GM18508 (cell line): ENCODE data around the gene KCNQ1.

Experiments
- ATAC-seq: cut with Tn5 transposase; IDR thresholded peaks from one replicate; pipeline ENCODE4 v1.9.1; 2021; ENCODE audit warnings: moderate number of reproducible peaks; ENCODE audit not compliant: insufficient read depth, unreplicated experiment

The KCNQ1 gene

DNA sequence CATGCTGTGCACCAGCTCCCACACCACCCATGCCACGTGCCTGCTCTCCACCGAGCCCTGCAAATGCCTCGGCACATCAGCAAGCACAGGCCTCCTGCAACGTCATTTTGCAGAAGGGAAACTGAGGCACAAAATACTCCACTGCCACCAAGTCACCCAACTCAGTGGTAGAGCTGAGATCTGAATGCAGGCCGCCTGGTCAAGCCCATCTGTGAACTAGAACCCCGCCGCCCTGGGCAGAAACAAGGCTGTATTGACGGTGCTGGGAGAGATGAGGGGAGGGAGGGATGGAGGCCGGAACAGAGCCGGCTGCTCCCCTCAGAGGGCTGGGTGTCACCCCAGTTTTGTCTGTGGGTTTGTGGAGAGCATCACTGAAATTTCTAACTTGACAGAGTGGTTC, 359.4 kb downstream of the KCNQ1 start:
- ATAC-seq = no peak

DNA sequence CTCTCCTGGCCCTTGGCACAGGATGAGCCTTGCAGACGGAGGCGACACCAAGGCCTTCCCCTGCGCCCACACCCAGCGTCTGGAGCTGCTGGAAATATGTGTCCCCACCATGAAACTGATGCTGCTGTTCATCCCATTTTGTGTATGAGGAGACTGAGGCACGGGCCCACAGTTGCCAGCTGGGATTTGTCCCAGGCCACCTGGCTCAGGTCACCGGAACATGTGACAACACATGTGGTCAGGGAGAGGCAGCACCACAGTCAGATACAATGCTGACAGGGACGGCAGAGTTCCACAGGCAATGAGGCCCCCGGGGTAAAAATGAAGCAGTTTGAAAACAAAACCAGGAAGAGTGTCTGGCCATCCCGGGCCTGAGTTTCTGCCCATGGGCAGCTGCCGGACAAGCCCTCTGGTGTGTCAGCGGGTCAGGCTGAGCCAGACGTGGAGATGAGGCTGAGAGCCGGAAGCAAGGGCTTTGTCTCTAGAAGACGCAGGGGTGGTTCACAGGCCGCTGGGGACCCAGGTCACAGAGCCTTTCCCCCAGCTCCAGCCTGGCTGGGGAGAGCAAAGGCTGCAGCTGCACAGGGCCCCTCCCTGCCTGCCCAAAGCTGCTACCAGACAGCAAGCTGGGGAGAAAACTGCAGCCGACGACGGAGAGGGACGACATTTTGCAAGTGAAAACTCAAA, 360.0 kb downstream of the KCNQ1 start:
- no peak for ATAC-seq

DNA sequence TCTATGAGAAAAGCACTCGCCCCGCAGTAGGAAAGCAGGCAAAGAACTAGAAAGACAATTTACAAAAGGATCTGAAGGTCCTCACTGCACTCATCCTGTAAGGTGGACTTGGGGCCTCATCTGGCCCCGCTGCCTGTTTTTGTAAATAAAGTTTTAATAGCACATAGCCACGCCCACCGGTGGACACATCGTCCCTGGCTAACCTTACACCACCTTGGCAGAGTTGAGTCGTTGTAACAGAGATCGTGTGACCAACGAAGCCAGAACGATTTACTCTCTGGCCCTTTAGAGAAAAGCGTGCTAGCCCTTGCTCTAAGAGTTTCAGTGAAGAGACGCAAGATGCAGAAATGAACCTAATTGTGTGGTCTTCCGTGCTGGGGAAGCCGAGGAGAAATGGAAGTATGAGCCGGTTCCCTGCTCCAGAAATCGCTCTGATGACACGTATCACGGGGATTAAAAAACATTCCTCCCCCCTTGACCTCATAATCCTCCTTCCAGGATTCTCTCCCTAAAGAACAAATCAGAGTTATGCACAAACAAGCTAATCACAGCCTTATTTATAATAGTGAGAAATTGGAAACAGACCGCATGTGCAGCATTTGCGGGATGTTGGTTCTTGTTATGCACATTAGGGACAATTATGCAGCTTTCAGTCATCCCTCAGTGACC, 360.7 kb downstream of the KCNQ1 start:
- no peak for ATAC-seq

DNA sequence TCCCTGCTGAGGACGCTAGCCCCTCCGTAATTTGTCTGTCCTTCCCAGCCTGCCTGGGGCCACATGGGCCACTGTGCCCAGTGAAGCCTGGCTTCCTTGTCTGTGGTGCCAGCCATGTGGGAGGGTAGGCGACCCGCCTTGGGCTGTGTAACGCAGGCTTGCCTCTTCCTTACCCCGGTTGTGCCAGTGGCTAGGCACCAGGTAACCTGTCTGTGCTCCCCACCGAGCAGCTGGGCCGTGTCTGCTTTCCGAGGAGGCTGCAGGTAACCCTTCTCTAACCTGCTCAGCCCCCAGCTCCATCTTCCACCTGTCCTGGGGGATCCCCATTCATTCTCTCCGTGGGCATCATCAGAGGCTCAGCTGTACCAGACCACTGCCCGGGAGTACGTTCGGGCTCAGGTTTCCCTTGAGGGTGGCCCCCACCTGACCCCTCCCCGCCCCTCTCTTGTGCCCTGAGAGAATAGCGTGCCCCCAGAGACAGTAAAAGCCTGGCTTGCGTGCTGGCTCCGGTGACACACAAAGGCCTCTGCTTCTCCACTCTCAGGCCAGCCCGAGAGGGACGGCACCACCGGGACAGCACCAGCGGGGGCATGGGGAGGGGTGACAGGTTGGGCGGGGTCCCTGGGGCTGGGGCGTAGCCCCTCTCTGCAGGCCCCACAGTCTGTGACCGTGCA, 361.7 kb downstream of the KCNQ1 start:
- no peak for ATAC-seq

DNA sequence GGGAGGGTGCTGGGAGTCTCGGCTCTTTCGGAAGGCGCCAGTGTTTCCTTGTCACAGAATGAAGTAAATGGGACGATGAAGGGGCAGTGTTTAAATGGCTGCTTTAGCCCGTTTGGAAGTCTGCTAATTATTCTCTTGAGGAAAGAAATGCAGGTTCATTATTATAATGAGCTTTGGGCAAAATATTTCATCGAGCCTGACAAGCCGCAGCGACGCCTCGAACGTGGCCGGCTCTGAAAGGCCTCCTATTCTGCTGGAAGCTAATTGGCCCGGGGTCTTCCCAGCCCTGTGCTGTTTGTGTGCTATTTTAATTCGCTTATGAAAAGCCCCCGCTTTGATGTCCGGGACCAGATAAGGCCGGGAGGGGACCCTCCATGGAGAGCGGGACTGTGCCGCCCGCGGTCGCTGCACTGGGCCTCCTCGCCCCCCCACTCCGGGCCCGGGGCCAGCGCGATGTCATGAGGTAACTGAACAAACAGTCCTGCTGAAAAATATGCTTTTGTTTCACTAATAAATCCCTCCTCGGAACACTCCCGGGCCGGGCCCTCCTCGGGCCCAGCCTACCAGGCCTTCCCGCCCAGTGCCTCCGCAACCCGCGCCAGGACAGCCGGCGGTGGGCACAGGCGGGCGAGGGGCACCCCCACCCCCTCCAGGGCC, 362.3 kb downstream of the KCNQ1 start:
- no peak for ATAC-seq

DNA sequence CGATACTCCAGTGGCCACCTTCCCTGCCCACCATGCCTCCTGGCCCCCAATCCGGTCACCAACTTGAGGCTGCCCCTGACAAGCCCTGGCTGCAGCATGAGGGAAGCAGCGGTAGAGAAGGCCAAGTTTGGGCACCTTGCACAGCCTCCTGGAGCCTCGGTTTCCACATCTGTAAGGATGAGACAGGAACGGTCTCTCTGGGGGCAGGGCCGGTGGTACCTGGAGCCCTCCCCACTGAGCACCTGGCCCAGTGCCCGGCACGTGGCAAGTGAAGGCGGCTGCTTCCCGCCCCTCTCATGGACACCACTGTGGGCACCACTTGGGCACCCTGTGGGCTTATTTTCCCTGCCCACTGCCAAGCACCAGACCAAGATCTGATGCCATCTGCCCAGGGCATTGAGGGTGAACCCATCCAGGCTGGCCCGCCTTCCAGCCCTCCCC, 363.0 kb downstream of the KCNQ1 start:
- ATAC-seq = no peak

DNA sequence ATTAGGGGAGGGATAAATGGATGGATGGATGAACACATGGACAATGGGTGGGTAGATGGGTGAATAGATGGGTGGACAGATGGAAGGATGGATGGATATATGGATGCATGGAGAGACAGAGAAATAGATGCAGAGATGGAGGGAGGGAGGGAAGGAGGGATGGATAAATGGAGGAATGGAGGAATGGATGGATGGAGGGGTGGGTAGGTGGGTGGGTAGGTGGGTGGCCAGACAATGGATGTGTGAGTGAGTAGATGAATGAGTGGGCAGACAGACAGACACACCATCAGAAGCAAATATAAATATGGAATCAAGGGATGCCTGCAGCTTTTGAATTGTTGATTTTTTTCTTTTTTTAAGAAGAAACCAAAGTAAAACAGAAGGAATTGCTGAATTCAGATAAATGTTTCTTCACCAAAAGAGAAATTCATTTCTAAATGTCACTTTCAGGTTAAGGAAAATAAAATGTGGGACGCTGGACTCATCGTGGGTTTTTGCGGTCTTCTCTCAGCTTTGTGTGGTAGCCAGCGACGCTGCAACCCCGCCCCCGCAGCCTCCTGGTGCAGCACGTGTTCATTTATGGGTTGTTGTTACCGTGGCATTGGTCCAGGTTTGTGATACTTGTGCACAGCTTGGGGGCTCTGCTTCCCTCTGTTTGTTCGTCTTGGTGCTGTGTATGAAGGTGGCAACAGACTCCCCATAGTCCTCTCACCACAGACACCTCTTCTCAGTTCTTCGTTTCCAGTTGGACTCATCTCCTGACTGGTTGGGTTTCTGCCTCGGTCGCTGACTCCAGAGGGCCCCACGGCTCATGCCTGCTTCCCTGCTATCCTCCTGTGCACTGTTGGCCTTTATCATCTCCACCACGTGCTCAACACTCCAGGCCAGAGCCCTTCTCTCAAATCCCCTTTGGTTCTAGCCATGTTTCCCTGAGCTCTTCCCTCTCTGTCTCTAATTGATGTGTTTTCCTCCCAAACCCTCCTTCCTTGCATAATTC, 364.3 kb downstream of the KCNQ1 start:
- no peak for ATAC-seq

DNA sequence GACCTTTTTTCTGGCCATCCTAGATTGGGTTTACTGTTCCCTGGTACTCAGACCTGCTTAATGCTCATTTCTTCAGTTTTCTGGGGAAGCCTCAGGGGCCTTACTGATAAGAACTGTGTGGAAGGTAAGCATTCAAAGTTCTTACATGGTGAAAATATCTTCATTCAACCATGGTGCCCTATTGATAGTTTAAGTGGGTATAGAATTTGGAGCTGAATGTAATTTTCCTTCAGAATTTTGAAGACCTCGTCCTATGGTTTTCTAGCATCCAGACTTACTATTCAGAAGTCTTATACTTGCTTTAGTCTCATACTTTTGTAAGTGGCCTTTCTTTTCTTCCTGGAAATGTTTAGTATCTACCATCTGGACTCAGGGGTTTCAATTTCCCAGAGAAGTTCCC, 365.0 kb downstream of the KCNQ1 start:
- ATAC-seq = no peak

DNA sequence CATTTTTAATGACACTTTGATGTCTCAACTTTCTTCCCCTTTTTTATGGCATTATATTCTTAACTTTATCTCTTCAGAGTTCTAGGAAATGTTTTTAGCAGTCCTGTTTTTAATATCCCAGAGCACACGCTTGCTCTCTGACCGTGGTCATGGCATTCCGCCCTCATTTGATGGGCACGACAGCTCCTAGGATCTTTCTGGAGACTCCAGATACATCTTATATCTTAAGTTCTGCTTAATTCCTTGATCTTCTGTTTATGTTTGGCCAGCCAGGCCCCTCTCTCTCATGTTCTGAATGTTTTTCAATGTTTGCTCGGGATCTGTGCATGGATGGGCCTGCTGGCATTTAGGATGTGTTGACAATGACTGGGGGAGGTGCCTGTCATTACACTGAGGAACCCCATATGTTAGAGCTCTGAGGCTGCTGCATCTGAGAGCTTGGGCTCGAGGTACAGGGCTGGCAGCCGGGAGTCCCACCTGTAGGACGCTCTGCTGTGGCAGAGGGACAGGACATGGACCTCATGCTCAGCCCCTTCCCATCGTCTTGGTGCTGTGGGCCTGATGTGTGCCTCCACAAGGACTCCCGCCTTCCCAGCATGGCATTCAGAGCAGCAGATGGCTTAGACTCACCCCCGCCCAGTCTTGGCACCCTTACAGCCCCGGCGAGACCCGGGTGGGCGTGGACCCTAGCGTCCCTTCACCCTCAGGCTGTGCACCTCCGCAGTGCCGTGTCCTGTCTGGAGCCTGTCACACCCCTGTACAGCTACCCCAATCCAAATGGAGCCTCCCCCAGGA, 365.8 kb downstream of the KCNQ1 start:
- no peak for ATAC-seq

DNA sequence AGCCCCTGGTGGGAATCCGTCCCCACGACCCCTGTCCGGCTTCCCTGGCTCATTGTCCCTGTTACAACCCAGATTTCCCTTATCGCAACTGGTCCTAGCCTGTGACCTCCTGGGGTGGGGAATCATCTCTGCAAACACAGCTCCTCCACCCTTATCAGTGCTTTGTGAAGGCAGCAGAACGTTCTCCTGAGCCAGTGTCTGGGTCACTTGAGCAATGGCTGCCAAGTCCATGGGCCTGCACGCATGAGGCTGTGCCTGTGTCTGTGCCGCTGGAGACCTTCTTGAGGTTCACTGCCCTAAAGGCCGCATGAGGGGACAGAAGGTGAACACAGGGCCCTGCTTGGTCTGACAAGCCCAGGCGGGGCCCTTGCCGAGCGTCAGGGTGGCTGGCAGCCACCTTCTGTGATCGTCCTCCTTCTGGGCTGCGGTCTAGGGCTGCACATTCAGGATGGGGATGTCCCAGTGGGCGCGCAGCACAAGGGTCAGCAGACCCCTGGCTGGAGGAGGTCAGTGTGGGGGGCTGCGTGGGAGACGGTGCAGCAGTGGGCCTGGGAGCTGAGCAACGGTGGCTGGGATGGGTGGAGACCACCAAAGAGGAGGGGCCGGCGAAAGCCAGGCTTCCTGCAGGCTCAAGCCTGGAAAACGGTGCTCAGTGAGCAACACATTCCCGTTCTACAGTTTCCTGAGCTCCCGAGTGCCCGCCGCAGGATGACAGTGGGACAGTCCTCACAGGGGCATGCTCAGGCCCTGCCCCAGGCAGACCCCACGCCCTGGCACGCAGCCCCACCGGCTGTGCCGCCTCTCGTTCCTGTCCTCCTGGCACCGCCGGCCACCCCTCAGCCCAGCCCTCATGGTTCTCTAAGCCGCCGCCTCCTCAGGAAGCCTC, 366.6 kb downstream of the KCNQ1 start:
- no peak for ATAC-seq

DNA sequence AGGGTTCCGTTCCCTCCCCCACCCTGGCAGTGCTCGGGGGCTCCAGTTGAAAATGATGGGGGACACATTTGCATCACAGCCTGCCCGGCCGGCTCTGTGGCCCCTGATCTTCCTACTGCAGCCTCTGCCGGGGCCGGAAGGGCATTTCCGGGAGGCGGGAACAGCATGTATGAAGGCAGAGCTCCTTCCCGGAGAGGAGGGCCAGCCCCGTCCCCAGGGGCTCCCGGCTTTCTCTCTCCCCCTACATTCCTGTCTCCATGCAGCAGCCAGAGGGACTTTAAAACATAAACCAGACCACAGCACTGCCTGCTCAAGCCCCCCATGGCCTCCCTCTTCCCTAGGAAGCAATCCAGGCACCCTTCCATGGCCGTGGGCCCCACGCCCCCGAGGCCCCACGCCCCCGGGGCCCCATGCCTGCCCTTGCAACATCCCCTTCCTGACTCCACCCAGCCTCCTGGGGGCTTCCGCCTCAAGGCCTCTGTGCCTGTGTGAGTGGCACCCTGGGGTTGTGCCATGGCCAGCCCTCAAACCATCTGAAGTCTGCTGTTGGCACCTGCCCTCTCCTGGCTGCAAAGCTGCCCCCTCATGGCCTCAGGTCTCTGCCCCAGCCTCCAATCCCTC, 367.7 kb downstream of the KCNQ1 start:
- no peak for ATAC-seq

DNA sequence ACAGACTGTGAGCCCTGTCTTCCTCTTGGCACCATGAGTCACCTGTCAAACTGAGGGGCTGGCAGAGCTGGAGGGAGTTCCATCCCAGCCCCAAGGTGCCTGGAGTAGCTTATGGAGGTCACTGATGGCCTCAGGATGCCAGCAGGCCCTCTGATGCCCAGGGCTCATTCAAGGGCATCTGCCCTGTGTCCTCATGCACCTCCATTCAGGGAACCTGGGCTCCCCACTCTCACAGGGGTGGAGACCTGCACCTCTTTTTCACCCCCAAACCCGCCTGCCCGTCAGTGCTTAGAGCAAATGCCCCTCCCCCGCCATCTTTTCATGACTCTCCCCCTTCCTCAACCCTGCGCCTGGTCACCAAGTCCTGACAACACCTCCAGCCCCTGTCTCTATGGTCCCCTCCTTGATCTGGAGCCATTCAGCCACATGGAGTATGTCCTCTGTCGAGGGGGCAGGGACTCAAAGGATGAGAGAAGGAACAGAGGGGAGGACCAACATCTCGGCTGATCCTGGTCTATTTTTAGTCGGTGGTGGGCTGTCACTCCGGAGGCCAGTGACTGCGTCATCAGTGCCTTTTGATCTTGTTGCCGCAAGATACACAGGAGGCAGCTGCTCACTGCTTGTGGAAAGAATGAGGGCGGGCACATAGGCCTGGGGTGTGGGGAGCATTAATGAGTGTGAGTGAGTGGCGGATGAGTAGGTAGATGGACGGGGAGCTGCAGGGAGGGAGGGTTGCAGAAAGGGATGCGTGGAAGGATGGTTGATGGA, 368.5 kb downstream of the KCNQ1 start:
- ATAC-seq = no peak

DNA sequence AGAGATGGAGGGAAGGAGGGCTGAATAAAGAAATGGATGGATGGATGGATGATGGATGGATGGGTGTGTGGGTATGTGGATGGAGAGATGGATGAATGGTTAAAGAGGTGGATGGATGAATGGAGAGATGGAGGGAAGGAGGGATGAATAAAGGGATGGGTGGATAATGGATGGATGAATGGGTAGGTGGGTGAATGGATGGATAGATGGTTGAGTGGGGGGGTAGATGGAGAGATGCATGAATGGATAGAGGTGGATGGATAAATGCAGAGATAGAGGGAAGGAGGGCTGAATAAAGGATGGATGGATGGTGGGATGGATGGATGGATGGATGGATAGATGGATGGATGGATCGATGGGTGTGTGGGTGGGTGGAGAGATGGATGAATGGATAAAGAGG, 369.2 kb downstream of the KCNQ1 start:
- ATAC-seq = no peak

DNA sequence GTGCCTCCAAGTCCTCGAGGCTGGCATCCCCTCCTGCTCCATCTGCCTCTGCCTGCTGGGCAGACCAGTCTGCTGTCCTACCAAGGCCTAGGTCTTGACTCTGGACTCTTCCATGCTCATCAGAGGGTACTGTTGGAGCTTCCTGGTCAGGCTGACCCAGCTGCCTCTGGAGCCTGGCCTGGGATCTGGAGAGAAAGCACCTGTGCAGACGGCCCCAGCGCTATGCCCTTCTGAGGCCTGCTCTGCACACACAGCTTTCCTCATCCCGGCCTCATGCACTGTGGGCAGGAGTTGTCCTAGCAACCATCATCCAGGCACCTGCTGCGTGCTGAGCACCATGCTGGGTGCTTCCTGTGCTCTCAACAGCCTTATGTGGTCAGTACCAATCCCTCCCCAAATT, 369.9 kb downstream of the KCNQ1 start:
- ATAC-seq = no peak

DNA sequence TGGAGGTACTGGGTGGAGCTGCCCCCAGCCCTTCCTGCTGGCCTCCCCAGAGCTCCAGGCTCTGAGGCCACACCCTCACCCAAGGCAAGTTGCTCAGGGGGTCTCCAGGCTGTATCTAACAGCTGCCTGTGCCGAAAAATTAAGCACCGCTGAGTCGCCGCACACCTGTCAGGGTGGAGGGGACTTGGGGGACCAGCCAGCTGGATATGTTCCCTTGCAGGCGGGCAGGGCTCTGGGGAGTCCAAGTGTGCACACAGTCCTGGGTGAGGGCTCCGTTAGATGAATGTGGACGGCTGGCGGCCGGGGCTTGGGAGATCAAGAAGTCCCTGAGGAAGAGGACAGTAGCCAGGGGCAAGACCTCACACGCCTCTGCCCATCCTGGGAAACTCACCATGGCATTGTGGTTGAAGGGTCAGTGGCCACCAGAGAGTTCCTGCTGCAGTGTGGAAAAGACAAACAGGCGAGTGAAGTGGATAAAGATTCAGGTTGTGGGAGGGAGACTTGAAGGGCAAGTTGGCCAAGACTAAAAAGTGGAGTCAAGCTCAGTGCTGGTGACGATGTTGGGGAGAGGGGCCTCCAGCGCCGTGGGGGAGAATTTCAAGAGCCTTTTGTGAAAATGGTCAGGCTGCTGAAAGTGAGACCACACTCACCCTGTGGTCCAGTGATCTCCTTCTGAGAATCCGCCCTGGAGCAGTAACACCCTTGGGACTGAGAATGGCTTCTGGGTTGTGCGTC, 371.1 kb downstream of the KCNQ1 start:
- ATAC-seq = no peak

DNA sequence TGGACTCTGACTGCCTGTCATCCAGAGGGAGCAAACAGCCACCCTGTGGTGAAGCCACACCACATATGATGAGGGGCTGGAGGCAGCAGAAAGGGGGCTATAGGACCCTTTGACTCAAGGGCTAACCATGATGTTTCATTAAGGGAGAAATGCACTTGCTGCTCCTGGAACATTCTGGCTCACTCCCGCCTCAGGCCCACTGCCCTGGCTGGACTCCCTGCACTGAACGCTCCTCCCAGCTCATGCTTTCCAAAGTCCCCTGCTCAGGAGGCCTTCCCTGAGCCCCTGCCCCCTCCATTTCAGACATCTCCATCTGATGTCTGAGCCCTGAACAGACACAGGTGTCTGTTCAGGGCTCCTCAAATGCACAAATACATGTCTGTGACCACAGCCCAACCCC, 371.7 kb downstream of the KCNQ1 start:
- ATAC-seq = no peak
